ENCODE measurements around the gene C1R.

The C1R gene

DNA sequence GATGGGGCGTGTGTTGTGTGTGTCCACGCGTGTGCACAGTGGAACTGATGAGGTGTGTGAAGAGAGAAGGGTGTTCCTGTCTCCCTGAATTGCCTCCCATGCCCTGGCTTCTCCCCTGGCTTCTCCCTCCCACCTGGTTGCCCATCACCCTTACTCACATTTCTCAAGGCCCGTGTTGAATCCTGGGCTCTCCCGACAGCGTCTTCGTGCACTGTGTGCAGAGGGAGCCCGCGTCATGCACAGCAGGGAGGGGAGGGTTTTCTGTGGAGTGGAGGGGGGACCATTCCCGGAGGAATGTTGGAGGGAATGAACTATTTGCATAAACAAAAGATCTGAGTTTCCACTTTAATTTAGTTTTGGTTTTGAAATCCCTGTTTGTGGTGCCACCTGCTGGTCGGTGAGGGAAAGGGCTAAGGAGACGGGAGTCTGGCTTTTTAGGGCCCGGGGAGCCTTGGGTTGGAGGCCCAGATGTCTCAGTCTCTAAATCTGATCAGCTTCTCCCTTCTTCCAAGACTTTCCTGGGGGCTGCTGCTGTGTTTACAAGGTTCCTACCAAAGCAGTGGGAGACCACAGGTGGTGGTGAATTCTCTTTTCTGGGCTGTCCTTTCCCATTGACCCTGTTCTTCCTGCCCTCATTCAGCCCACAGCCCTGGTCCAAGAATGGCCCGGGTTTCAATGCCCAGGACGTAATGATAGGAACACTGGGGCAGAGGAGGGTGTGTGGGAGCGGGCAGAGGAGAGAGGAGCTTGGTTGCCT is at the start of gene C1R:
Gene C1R (minus strand): TSS at position 217 of the 757 bp plus-strand sequence. CDS start 57 bp downstream, at position 160.
- peak; percentile 37 to 57 for DNase-seq (ENCODE audit: low read depth in 2 of 2)

DNA sequence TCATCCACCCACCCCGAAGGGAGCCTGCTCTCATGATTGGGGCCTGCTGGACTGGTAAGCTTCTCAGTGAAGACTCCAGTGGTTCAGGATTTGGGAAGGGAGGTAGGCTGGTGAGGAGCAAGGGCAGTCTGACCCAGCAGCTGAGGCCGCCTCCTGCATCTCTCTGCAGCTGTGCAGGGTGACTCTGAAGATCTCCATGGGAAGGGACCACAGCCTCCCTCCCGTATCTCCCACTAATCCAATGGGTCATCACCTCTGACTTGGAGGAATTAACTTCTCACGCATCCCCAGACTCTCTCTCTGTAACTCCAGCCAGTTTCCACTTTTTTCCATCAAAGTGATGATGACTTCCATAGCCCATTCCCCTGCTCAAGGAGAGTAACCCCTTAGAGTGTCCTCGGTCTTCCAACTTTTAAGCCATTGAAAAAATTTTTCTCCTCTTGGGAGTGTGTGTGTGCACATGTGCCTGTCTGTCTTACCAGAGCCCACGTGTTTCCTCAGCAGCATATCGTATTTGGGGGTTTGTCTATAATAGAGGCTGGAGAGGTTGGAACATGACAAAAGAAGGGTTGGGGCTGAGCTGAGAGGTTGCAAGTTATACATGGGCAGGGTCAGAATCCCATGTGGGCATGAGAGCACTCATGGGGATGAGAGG is 49.2 kb upstream of the C1R start:
- DNase-seq (ENCODE audit: low read depth in 2 of 2): no peak

DNA sequence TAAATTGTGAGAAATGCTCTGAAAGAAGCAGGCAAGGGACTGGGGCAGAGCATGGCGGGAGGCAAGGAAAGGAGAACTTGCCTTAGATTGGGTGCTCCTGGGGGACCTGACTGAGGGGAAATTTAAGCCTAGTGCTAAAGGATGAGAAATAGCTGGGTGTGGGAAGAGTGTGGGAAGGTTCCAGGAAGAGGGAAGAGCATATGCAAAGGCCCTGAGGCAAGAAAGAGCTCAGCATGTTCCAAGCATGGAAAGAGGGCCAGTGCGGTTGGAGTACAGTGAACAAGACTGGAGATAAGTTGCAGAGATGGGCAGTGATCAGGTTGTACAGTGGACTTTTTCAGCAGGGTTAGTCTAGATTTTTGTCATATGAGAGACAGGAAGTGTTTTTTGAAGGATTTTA is 47.0 kb upstream of the C1R start:
- no peak for DNase-seq (ENCODE audit: low read depth in 2 of 2)

DNA sequence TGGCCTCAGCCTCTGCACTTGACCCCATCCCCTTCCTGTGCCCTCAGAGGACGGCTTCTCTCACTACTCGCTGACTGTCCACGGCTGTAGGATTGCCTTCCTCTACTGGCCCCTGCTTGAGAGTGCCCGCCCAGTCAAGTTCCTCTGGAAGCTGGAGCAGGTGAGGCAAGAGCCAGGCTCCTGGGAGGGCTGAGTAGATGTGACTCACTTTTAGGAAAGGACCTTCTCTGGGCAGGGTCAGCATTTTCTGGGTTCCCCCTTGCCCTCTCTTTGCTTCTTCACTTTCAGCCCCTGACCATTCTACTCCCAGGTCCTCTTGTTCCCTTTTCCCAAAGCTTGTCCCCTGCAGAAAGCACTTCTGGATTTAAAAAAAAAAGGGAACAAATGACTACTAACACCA is 45.7 kb upstream of the C1R start:
- DNase-seq (ENCODE audit: low read depth in 2 of 2): no peak

DNA sequence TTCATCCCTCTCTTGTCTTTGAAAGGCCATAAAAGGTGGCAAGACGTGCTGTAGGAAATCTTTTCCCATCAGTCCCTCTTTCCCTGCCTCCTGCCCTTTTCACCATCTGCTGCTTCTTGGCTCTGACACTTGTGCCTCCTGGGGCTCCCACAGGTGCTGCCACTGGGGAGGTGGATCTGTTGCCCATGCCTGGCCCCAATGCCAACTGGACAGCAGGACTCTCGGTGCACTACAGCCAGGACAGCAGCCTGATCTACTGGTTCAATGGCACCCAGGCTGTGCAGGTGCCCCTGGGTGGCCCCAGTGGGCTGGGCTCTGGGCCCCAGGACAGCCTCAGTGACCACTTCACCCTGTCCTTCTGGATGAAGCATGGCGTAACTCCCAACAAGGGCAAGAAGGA is 44.4 kb upstream of the C1R start:
- no peak for DNase-seq (ENCODE audit: low read depth in 2 of 2)

DNA sequence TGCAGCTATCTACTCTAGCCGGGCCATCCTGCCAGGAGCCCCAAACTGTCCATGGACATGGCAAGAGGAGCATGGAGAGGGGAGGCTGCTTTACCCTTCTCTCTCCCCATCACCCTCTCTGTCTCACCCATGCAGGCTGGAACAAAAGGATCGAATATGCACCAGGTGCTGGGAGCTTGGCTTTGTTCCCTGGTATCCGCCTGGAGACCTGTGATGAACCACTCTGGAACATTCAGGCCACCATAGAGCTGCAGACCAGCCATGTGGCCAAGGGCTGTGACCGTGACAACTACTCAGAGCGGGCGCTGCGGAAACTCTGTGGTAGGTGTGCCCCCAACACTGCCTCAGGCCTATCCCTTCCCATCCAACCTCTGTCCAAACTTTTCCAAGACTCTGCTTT is 43.8 kb upstream of the C1R start:
- no peak for DNase-seq (ENCODE audit: low read depth in 2 of 2)

DNA sequence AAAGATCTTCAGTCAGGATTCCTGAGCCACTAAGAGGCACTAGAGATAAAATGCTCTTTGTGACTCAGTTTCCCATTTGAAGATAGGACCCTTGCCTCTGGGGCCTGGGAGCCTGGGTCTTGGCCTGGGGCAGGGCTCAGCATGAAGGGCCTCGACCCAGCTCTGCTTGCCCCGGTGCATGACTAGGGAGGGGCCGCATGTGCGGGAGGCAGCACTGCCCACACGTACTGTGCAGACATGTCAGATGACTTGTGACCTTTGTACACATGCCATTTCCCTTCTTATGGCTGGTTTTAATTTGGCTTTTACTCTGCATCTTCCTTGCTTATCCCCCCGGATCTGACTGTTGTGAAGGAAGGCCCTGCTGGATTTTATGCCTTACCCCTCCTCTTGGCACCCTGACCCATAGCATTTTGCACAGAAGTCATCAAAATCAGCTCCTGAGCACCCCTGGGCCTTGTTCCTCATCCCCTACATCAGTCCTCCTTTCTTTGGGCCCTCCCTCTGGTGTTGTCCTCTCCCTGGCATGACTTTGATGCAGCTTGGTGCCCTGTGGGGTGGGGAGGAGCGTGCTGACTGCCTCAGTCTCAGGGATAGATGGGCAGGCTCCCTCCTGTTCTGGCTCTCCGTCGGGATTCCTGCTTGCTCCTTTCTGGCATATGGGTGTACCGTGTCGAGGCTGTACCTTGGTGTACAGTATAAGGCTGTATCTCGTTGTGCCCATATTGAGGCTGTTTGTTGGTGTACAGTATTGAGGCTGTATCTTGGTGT is 42.3 kb upstream of the C1R start:
- no peak for DNase-seq (ENCODE audit: low read depth in 2 of 2)

DNA sequence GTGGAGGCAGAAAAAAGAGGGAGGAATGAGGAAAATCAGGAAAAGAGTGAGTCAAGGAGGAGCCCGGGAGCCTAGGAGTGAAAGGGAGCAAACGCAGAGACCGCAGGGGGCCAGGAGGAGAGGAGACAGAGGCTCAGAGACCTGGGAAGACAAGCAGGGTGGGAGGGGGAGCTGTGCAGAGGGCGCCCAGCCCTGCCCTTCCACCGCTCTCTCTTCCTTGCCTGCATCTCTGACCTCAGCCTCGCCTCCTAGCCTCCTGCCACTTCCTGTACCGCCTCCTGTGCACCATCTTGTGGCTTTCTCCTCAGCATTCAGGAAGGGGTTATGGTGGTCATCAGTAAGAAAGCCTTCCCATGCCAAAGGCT is 39.2 kb upstream of the C1R start:
- no peak for DNase-seq (ENCODE audit: low read depth in 2 of 2)

DNA sequence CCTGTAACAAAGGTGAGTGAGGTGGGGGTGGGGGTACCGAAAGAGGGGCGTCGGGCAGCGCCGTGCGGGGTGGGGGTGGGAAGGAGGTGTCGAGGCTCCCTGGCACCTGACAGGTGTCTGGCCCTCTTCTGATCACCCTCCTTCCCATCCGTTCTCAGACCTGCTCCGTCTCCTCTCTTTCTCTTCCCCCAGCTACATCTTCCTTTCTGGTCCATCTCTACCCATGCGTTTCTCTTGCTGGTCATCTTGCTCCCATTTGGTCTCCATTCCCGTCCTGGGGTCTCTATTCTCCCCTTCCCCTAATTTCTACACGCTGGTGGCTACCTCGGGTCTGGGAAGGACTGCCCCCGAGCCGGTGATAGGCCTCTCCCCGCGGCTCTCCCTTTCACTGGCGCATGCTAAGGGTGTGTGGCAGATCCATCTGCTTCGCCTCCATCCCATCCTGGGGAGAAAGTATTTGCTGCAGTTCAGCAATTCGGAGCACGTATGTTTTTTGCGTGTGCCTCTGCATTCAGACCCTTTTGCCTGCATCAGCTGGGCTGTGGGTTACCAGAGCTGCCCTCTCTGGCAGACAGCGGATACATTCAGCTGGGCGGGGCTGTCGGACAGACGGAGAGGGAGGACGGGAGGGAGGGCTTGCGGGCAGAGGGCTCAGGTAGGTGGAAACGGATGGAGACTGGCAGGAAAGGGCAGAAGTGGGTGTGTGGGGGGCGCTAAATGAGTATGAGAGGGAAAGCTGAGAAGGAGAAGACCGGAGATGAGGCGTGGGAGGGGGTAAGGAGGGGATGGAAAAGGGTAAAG is 38.7 kb upstream of the C1R start:
- no peak for DNase-seq (ENCODE audit: low read depth in 2 of 2)

DNA sequence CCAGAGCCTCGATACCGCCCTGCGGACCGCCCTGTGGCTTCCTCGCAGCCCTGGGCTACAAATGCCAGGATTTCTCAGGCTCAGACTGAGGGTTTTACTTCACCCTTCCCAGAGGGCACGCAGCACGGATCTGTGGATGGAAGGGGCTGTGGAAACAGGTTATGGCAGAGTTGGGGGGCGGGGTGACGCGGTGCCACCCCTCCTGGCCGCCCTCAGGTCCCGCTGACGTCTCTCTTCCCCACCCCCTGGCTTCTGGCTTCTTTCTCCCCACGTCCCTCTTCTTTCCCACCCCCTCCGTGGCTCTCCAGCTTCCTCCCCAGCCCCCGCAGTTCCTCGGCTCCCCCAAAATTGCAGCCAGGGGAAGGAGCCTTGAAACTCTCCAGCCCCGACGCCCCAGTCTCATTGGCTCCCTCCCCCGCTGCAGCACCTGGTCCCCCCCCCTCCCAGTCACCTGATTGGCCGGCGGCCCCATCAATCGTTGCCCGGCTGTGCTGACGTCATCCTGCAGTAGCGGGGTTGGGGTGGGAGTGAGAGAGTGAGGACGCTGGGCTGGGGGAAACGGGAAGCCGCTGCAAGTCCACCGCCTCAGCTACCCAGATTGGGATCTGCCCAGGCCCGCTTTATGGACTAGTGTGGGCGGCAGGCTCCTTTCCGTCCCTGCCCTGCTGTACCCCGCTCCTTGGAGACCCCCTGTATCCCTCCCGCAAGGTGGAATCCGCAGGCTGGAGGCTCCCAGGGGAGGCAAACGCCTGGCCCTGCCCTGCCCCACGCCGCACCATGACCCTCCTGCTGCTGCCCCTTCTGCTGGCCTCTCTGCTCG is 37.8 kb upstream of the C1R start, which contains the start of gene CLSTN3:
Gene CLSTN3 (plus strand): TSS at position 500 of the 820 bp plus-strand sequence. CDS start 278 bp downstream, at position 778.
- DNase-seq (ENCODE audit: low read depth in 2 of 2): peak; percentile 64 to 82

DNA sequence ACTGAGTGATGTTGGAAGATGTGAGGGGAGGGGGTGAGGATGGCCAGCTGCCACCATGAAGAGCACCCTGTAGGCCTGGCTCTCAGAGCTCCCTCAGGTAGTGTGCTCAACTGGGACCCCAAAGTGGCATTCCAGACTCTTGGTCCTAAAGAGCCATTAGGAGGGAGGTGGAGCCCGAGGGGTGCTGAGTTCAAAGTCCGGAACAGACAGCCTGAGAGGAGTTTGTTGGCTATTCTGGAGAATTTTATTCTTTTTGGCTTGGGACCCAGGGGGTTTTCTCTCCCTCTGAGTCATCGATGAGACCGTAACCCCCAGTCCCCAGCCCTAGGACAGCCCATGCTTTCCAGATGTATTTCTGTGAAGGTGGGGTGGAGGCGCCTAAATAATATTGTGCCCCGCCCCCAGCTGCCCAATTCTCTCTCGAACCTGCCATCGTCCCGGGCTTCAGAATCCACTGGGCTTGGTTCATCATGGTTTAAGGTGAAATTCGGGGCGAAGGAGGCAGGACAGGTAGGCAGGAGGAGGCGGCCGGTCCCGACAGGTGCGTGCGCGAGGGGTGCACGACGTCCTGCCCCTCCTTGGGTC is 37.1 kb upstream of the C1R start:
- no peak for DNase-seq (ENCODE audit: low read depth in 2 of 2)

DNA sequence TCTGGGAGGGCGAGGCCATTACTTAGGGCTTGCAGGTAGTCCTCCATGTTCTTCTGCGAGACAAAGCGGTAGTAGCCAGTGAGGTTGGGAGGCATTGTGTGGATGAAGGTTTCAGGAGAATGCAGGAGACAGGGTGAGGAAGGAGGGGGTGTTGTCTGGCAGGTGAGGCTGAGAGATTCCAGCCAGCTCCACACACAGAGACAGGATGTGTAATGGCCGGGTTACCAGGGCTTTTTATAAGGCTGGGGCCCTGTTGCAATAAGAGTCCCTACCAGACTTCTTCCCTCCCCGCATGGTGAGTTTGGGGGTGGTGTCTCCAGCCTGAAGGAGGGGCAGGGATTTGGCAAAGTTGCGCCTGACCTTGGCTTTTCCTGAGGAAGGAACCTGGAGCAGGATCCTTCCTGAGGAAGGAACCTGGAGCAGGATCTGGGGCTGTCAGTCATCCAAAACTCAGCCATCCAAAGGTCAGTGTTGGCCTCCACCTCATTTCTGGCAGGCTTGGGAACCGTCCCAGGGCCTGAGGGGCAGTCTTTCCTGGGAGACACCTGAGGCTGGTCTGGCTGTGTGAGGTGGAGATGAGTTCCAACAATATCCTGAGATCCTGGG is 36.5 kb upstream of the C1R start, which contains the start of gene RBP5:
Gene RBP5 (minus strand): TSS at position 209 of the 606 bp plus-strand sequence. CDS start 114 bp downstream, at position 95.
- no peak for DNase-seq (ENCODE audit: low read depth in 2 of 2)

DNA sequence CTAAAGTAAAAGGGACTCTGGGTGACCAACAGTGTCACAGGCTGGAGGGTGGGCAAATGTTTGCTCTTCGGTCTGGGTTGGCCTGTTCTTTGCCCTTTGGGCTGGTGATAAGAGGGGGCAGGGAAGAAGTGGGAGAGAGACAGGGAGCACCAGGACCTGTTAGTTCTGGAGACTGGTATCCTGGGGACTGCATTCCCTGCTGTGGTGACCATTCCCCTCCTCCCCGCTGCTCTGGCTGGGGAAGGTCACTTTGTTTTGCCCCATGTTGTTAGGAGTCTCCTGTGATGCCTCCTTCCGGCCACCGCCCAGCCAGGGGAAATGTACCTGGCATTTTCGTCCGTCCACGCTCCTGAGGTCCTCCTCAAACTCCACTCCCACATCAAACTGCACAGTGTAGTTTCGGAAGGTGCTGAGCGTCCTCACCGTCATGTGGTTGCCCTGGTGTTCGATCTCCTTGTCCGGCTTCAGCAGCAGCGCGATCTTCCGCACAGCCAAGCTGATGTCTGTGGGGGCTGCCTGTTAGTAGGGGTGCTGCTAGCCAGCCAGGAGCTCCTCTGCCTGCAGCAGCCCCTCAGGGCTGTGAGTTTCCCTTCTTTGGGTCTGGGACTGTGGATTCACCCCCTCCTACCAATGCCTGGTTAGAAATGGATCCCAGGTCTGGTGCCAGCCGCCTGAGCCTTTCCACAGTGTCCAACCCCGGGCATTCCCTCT is 35.8 kb upstream of the C1R start:
- no peak for DNase-seq (ENCODE audit: low read depth in 2 of 2)

DNA sequence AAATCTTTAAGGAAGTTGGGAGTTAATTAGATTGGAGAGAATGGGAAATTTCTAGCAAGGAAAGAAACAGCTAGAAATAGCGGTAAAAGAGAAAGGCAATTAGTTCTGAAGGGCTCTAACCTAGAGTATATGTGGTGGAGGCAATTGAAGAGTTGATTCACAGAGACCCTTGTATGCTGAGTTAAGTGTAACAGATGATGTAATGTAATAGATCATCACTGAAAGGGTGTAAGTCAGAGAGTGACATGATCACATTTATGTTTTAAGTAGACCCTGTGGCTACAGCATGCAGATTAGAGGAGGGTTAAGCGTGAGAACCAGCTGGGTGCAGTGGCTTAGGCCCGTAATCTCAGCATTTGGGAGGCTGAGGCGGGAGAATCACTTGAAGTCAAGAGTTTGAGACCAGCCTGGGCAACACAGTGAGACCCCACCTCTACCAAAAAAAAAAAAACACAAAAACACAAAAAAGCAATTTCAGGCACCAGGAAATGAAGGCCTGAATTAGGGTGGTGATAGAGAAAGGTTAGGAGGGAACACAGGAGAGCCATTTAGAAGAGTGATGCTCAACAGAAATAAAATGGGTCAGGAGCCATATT is 33.5 kb upstream of the C1R start:
- no peak for DNase-seq (ENCODE audit: low read depth in 2 of 2)

DNA sequence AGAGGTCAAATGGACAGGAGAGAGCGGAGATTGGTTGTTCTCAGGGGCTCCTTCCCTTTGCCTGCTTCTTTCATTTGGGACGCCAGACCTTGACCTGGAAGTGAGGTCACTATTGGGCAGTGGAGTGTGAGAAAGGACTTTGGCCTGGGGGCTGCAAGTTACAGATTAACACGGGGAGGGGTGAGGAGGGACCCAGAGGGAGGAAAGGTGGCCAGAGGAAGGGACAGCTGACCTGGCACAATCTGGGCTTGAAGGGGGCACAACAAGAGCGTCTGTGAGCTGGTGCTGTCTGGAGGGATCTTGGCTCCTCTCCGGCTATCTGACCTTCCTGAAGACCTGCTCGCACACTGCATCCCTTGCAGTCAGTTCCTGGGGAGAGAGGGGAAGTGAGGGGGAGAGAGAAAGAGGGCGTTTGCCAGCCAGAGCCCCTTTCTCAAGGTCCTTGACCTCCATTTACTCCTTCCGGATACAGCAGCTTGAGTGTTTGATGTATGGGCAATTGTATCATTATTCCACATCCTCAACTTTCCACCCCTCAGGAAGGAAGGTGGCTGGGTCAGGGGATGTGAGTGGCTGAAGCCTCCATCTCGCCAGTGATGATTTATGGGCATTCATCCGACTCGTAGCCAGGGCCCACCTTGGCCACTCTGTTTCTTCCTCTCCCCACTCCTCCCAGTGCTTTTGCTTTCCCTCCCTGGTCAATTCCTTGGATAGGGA is 31.7 kb upstream of the C1R start:
- no peak for DNase-seq (ENCODE audit: low read depth in 2 of 2)

DNA sequence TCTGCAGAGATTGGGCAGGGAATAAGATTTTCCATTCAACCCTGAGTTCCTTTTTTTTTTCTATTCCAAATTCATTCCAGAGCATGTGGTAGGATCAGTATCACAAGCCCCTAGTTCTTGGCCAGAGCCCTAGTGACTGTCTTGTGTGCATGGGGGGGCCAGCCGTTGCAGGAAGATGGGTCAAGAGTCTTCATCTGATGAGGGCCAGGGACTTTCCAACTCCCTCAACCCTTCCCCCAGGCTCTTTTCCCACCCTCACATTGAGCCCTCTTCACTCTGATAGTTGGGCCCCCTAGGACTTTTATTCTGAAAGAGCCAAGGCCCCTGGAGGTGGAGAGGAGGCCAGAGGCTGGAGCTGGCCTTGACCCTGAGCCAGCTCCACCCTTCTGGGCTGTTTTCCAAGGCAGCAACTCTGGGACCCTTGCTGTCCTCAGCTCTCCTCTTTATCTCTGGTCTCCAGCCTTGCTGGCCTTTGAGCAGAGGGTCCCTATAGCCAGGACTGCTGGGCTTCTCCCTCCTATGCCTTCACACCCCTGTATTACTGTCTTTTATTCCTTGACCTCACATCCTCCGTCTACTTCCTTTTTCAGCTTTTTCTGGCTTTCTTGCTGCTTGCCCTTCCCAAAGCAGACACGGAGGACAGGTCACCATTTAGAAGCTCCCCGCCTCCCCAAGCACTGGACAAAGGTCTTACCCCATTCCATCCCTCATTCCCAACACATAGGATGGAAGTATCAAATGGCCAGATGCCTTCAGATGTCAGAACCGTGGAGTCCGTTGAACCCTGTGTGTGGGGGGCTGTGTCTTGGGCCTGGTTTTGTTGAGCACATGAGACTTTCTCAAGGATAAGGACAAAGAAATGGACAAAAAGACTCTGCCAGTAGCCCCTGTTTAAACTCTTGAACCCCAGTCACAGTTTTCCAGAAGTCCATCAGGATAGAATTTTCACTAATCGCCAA is 30.8 kb upstream of the C1R start:
- DNase-seq (ENCODE audit: low read depth in 2 of 2): no peak

DNA sequence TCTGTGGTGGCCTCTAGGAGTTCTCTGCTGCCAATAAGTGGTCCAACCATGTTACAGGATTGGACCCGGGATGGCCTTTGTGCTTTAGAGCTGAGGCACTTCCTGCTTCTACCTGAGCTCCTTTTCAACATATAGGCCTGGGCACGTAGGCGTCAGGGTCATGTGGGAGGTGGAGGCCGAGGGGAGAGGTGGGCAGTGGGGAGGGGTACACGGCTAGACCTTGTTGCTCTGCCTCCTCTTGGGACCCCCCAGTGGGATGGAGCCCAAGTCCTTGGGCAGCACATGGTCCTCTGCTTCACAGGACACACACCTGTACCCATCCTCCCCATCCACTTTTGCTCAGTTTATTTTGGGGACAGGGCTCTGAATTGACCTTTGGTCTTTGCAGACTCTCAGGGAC is 29.1 kb upstream of the C1R start:
- DNase-seq (ENCODE audit: low read depth in 2 of 2): no peak

All from stimulated activated CD8-positive, alpha-beta memory T cell treated with anti-CD3 and anti-CD28 coated beads, Interleukin-2, amount 100 ng/mL, for 1 hour (primary cell).